ENCODE measurements around the gene SETD2.

Gene SETD2

GRCh38 chr3:46981932-46982471 is 181.9 kb downstream of the SETD2 start:
- 25% methylated on average over 3 of the region's 5 CpGs for WGBS (ENCODE audit: insufficient coverage)
- H3K36me3 ChIP-seq (ENCODE audit: control insufficient read depth in 4 of 4, insufficient read depth in 4 of 4, low read length in 3 of 4) = peaks cover 0 to 16% (median 1%) of the 10 kb centered on the region in 4 experiments
- peaks cover 10 to 90% (median 80%) of the 10 kb centered on the region in 4 experiments for H3K4me1 ChIP-seq (ENCODE audit: control extremely low read depth in 1 of 4, control insufficient read depth in 4 of 4, insufficient read depth in 4 of 4, low read length in 3 of 4)
- peak overlapping the region in 5 of 7 experiments; percentile 38 to 66 (median 57) for H3K4me3 ChIP-seq (ENCODE audit: control insufficient read depth in 1 of 7, extremely low read depth in 1 of 7, insufficient read depth in 4 of 7, low read depth in 2 of 7, low read length in 6 of 7)
- no peaks in the 10 kb centered on the region for H3K9me3 ChIP-seq (ENCODE audit: control extremely low read depth in 1 of 5, control insufficient read depth in 4 of 5, insufficient read depth in 2 of 5, low read depth in 1 of 5, low read length in 4 of 5)
- POLR2A ChIA-PET = no interaction called here
- CTCF ChIA-PET = interaction anchor here (0.9 to 6.5 kb wide), 10 partner anchors 10 to 108 kb away, joined by 3 to 42 read pairs (median 4); no protein-coding TSS in a partner anchor
- DNase-seq = no peak
- H3K27ac ChIP-seq (ENCODE audit: insufficient read depth in 1 of 2, low read depth in 1 of 2, low read length in 2 of 2, poor library complexity in 1 of 2, severe bottlenecking in 2 of 2) = peak overlapping the region in 1 of 2 experiments; percentile 54
- no peaks in the 10 kb centered on the region for H3K27me3 ChIP-seq (replicated peaks in 2 of 5; ENCODE audit: control insufficient read depth in 4 of 5, insufficient read depth in 5 of 5, low read length in 4 of 5)

GRCh38 chr3:46979958-46980497 is 183.9 kb downstream of the SETD2 start:
- H3K4me1 ChIP-seq (ENCODE audit: control extremely low read depth in 1 of 4, control insufficient read depth in 4 of 4, insufficient read depth in 4 of 4, low read length in 3 of 4) = peaks cover 12 to 81% (median 71%) of the 10 kb centered on the region in 4 experiments
- H3K27ac ChIP-seq (ENCODE audit: insufficient read depth in 1 of 2, low read depth in 1 of 2, low read length in 2 of 2, poor library complexity in 1 of 2, severe bottlenecking in 2 of 2) = peak overlapping the region in 1 of 2 experiments; percentile 74
- WGBS (ENCODE audit: insufficient coverage) = under 1% methylated on average over 28 of the region's 40 CpGs
- no peaks in the 10 kb centered on the region for H3K9me3 ChIP-seq (ENCODE audit: control extremely low read depth in 1 of 5, control insufficient read depth in 4 of 5, insufficient read depth in 2 of 5, low read depth in 1 of 5, low read length in 4 of 5)
- peaks cover 0 to 8% (median 1%) of the 10 kb centered on the region in 4 experiments for H3K36me3 ChIP-seq (ENCODE audit: control insufficient read depth in 4 of 4, insufficient read depth in 4 of 4, low read length in 3 of 4)
- peak overlapping the region; percentile 74 to 87 (median 86) for H3K4me3 ChIP-seq (ENCODE audit: control insufficient read depth in 1 of 7, extremely low read depth in 1 of 7, insufficient read depth in 4 of 7, low read depth in 2 of 7, low read length in 6 of 7)
- ChIA-PET CTCF (interaction anchor here (0.6 to 6.5 kb wide), 7 partner anchors 10 to 58 kb away, joined by 3 to 42 read pairs (median 3); no protein-coding TSS in a partner anchor), POLR2A (interaction anchor here (0.8 to 1.0 kb wide), 4 partner anchors 24 to 52 kb away, joined by 3 to 4 read pairs (median 3); no protein-coding TSS in a partner anchor)
- peak in 1 of 3 donors; percentile 49 for DNase-seq
- no peaks in the 10 kb centered on the region for H3K27me3 ChIP-seq (replicated peaks in 2 of 5; ENCODE audit: control insufficient read depth in 4 of 5, insufficient read depth in 5 of 5, low read length in 4 of 5)

- Histone ChIP-seq H3K27ac (ENCODE audit: insufficient read depth in 1 of 2, low read depth in 1 of 2, low read length in 2 of 2, poor library complexity in 1 of 2, severe bottlenecking in 2 of 2) (peak within 1 kb of the TSS; percentile 54 to 85), H3K4me1 (ENCODE audit: control extremely low read depth in 1 of 4, control insufficient read depth in 4 of 4, insufficient read depth in 4 of 4, low read length in 3 of 4) (peaks cover 18 to 81% (median 75%) of the 10 kb centered on the region in 4 experiments), H3K9me3 (ENCODE audit: control extremely low read depth in 1 of 5, control insufficient read depth in 4 of 5, insufficient read depth in 2 of 5, low read depth in 1 of 5, low read length in 4 of 5) (no peaks in the 10 kb centered on the region), H3K4me3 (ENCODE audit: control insufficient read depth in 1 of 7, extremely low read depth in 1 of 7, insufficient read depth in 4 of 7, low read depth in 2 of 7, low read length in 6 of 7) (peak within 1 kb of the TSS; percentile 74 to 87 (median 86)), H3K27me3 (replicated peaks in 2 of 5; ENCODE audit: control insufficient read depth in 4 of 5, insufficient read depth in 5 of 5, low read length in 4 of 5) (no peaks in the 10 kb centered on the region), H3K36me3 (ENCODE audit: control insufficient read depth in 4 of 4, insufficient read depth in 4 of 4, low read length in 3 of 4) (peaks cover 0 to 5% (median under 1%) of the 10 kb centered on the region in 4 experiments)
- ChIA-PET POLR2A (interaction anchor here (0.8 to 1.0 kb wide), 4 partner anchors 25 to 51 kb away, joined by 3 to 4 read pairs (median 3); no protein-coding TSS in a partner anchor), CTCF (interaction anchor here (0.6 to 6.5 kb wide), 6 partner anchors 9 to 57 kb away, joined by 3 to 42 read pairs (median 4); no protein-coding TSS in a partner anchor)
- under 1% methylated on average over 58 of the region's 73 CpGs for WGBS (ENCODE audit: insufficient coverage)
- peak; percentile 93 to 97 (median 97) for DNase-seq
Measured at GRCh38 chr3:46978985-46979944, 184.6 kb downstream of the SETD2 start, which contains the start of gene NBEAL2. TSS of gene NBEAL2 (plus strand) at chr3:46979666. CDS start at chr3:46979862, 196 bp downstream.

- H3K27ac ChIP-seq (ENCODE audit: insufficient read depth in 1 of 2, low read depth in 1 of 2, low read length in 2 of 2, poor library complexity in 1 of 2, severe bottlenecking in 2 of 2) = no peak overlapping the region
- H3K27me3 ChIP-seq (replicated peaks in 2 of 5; ENCODE audit: control insufficient read depth in 4 of 5, insufficient read depth in 5 of 5, low read length in 4 of 5) = no peaks in the 10 kb centered on the region
- peaks cover 22 to 82% (median 79%) of the 10 kb centered on the region in 4 experiments for H3K4me1 ChIP-seq (ENCODE audit: control extremely low read depth in 1 of 4, control insufficient read depth in 4 of 4, insufficient read depth in 4 of 4, low read length in 3 of 4)
- DNase-seq = no peak
- peaks cover 0 to 4% (median 0%) of the 10 kb centered on the region in 4 experiments for H3K36me3 ChIP-seq (ENCODE audit: control insufficient read depth in 4 of 4, insufficient read depth in 4 of 4, low read length in 3 of 4)
- 100% methylated on average over 6 of the region's 9 CpGs for WGBS (ENCODE audit: insufficient coverage)
- H3K9me3 ChIP-seq (ENCODE audit: control extremely low read depth in 1 of 5, control insufficient read depth in 4 of 5, insufficient read depth in 2 of 5, low read depth in 1 of 5, low read length in 4 of 5) = no peaks in the 10 kb centered on the region
- H3K4me3 ChIP-seq (ENCODE audit: control insufficient read depth in 1 of 7, extremely low read depth in 1 of 7, insufficient read depth in 4 of 7, low read depth in 2 of 7, low read length in 6 of 7) = peak overlapping the region in 1 of 7 experiments; percentile 78
- CTCF ChIA-PET = interaction anchor here (2.4 to 6.5 kb wide), 3 partner anchors 9 to 50 kb away, joined by 5 to 42 read pairs (median 15); no protein-coding TSS in a partner anchor
- POLR2A ChIA-PET = no interaction called here
Measured at GRCh38 chr3:46978381-46978780, 185.5 kb downstream of the SETD2 start.

- Histone ChIP-seq H3K36me3 (ENCODE audit: control insufficient read depth in 4 of 4, insufficient read depth in 4 of 4, low read length in 3 of 4) (peaks cover 0 to 4% (median 0%) of the 10 kb centered on the region in 4 experiments), H3K4me3 (ENCODE audit: control insufficient read depth in 1 of 7, extremely low read depth in 1 of 7, insufficient read depth in 4 of 7, low read depth in 2 of 7, low read length in 6 of 7) (no peak overlapping the region), H3K4me1 (ENCODE audit: control extremely low read depth in 1 of 4, control insufficient read depth in 4 of 4, insufficient read depth in 4 of 4, low read length in 3 of 4) (peaks cover 22 to 79% (median 75%) of the 10 kb centered on the region in 4 experiments), H3K27ac (ENCODE audit: insufficient read depth in 1 of 2, low read depth in 1 of 2, low read length in 2 of 2, poor library complexity in 1 of 2, severe bottlenecking in 2 of 2) (peak overlapping the region in 1 of 2 experiments; percentile 49), H3K27me3 (replicated peaks in 2 of 5; ENCODE audit: control insufficient read depth in 4 of 5, insufficient read depth in 5 of 5, low read length in 4 of 5) (no peaks in the 10 kb centered on the region), H3K9me3 (ENCODE audit: control extremely low read depth in 1 of 5, control insufficient read depth in 4 of 5, insufficient read depth in 2 of 5, low read depth in 1 of 5, low read length in 4 of 5) (no peaks in the 10 kb centered on the region)
- no peak for DNase-seq
- CTCF ChIA-PET = interaction anchor here (2.4 to 6.5 kb wide), 3 partner anchors 10 to 50 kb away, joined by 5 to 42 read pairs (median 15); no protein-coding TSS in a partner anchor
- WGBS (ENCODE audit: insufficient coverage) = 98% methylated on average over 5 of the region's 5 CpGs
- POLR2A ChIA-PET = interaction anchor here (1.4 kb wide), 1 partner anchor 18 kb away, joined by 3 read pairs; no protein-coding TSS in a partner anchor
Measured at GRCh38 chr3:46977811-46978195, 186.1 kb downstream of the SETD2 start.
